Colonic mucosa (tissue), 4 donors: ENCODE measurements around the gene ITSN1. TPM values are rescaled to one million over a fixed set of nuclear protein-coding genes. Genes with fewer than 3 reads are reported as not detected.
"Not testable (repeated sequence)": the region's sequence is repeated elsewhere in the genome, so short reads cannot be mapped to it uniquely, and the experiment has no call there.

ENCODE experiments used
- DNase-seq: peaks from one replicate; pipeline ENCODE4 v3.0.0-alpha.2; 2020
- H3K27ac ChIP-seq: fragments of 200-600 bp; one replicate; pipeline ENCODE4 v1.8.0; 2021
- H3K27me3 ChIP-seq: fragments of 200-600 bp; one replicate; pipeline ENCODE4 v1.8.0; 2021
- H3K36me3 ChIP-seq: fragments of 200-600 bp; one replicate; pipeline ENCODE4 v1.8.0; 2021
- H3K4me1 ChIP-seq: fragments of 200-600 bp; one replicate; pipeline ENCODE4 v1.8.0; 2021; ENCODE audit warnings: mild to moderate bottlenecking
- H3K4me3 ChIP-seq: fragments of 200-600 bp; one replicate; pipeline ENCODE4 v1.8.0; 2021
- H3K9ac ChIP-seq, 2 donors: one replicate each; pipeline ENCODE4 v1.7.0; 2013; ENCODE audit warnings: control low read depth in 2 of 2, low read depth in 2 of 2, low read length in 2 of 2
- H3K9me3 ChIP-seq: fragments of 200-600 bp; one replicate; pipeline ENCODE4 v1.8.0; 2021
- intact Hi-C: fragments of 100-400 bp; cut with DNase I; formaldehyde crosslinking; loops from one replicate; pipeline ENCODE4 v1.14.1; 2022
- total RNA-seq, 2 donors: library from RNA; stranded (reverse); fragmentation: NEBNext Ultra II Directional in 1 of 2; extraction: Animal tissue kit (Norgen Biotek cat#: 25700) in 1 of 2; gene quantifications; one replicate each; pipeline ENCODE4 v1.2.1, GENCODE V29; 2021
- TF ChIP-seq, protein P1 (sequence below): fragments of 200-600 bp; IDR thresholded peaks from one replicate; pipeline ENCODE4 v1.8.0; 2022; ENCODE audit warnings: antibody characterized with exemption, mild to moderate bottlenecking
- donor health status: healthy.
- donor health status: DM: no; HTN: no; CAD: no.
- donor health status: DM: no; HTN: no; CAD: no.

The ITSN1 gene
- total RNA-seq, 2 donors from 2014 or later = 22.4 to 28.3 TPM

DNA sequence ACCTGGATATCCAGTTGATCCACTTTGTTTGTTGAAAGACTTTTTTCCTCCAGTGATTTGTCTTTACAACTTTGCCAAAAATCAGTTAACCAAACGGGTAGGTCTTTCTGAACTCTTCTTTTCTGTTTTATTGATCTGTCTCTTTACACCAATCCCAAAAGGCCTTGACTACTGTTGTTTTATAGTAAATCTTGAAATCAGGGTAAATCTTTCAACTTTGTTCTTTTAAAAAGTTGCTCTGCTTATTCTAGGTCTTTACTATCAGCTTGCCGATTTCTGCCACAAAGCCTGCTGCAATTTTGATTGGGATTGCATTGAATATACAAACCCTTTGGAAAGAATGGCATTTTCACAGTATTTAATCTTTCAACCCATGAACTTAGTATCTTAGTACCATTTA is 66.6 kb downstream of the ITSN1 start:
- Histone ChIP-seq H3K4me3 (no peak overlapping the region), H3K36me3 (no peaks in the 10 kb centered on the region), H3K9ac (no peak overlapping the region), H3K9me3 (no peaks in the 10 kb centered on the region), H3K4me1 (no peaks in the 10 kb centered on the region), H3K27ac (no peak overlapping the region), H3K27me3 (no peaks in the 10 kb centered on the region)
- TF ChIP-seq, protein P1, sequence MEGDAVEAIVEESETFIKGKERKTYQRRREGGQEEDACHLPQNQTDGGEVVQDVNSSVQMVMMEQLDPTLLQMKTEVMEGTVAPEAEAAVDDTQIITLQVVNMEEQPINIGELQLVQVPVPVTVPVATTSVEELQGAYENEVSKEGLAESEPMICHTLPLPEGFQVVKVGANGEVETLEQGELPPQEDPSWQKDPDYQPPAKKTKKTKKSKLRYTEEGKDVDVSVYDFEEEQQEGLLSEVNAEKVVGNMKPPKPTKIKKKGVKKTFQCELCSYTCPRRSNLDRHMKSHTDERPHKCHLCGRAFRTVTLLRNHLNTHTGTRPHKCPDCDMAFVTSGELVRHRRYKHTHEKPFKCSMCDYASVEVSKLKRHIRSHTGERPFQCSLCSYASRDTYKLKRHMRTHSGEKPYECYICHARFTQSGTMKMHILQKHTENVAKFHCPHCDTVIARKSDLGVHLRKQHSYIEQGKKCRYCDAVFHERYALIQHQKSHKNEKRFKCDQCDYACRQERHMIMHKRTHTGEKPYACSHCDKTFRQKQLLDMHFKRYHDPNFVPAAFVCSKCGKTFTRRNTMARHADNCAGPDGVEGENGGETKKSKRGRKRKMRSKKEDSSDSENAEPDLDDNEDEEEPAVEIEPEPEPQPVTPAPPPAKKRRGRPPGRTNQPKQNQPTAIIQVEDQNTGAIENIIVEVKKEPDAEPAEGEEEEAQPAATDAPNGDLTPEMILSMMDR = no peak
- DNase-seq = no peak
- intact Hi-C loops = no loop called here

DNA sequence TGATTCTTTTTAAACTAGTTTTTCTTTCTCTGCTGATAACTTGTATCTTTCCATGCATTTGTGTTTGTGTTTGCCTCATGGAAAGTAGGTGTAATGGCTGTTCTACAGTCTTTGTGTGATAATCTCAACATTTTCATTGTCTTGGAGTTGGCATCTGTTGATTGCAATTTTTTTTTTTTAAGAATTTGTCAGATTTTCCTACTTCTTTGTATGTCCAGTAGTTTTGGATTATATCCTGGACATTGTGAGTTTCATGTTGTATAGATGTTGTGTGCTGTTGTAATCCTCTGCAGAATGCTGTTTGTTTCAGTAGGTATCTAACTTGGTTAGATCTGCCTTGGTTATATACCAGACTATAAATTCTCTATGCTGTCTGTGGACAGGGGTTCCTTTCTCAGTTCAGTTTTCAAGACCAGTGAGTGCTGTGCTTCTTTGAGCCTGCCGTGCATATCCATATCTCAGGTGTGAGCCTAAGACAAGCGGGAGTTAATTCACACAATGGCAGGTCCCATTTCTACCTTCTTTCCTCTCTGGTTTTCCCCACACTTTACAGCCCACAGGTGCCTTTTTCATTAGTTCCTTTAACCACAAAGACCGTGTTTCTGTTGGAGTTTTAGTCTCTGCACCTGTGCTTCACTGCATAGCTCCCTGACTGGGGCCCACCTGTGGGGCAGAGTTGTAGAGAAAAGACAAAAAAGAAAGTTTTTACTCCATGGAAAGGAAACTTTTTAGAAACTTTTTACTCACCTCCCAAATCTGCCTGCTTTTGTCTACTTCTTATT is 69.9 kb downstream of the ITSN1 start:
- no peaks in the 10 kb centered on the region for H3K27me3 ChIP-seq
- TF ChIP-seq, protein P1 = no peak
- H3K4me3 ChIP-seq = no peak overlapping the region
- H3K4me1 ChIP-seq = no peaks in the 10 kb centered on the region
- H3K36me3 ChIP-seq = no peaks in the 10 kb centered on the region
- no peaks in the 10 kb centered on the region for H3K9me3 ChIP-seq
- DNase-seq = no peak
- H3K9ac ChIP-seq = no peak overlapping the region
- intact Hi-C loops = no loop called here
- H3K27ac ChIP-seq = no peak overlapping the region

DNA sequence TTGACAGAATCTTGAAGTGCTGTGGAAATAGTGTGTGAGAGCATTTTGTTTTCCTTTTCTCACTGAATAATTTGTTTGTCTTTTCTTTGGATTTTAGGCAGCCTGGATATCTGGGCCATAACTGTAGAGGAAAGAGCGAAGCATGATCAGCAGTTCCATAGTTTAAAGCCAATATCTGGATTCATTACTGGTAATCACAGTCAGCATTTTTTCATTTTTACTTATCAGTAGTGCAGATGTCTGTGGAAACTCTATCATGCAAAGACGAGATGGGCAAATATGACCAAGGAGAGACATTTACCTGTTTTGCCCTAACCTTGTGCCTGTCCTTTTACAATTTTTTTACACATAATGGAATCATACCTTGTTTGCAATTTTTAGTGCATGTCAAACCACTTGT is 78.8 kb downstream of the ITSN1 start:
- no peaks in the 10 kb centered on the region for H3K27me3 ChIP-seq
- H3K4me3 ChIP-seq = no peak overlapping the region
- intact Hi-C loops = no loop called here
- no peaks in the 10 kb centered on the region for H3K9me3 ChIP-seq
- H3K9ac ChIP-seq = no peak overlapping the region
- H3K4me1 ChIP-seq = no peaks in the 10 kb centered on the region
- TF ChIP-seq, protein P1 = no peak
- no peaks in the 10 kb centered on the region for H3K36me3 ChIP-seq
- DNase-seq = no peak
- H3K27ac ChIP-seq = no peak overlapping the region

DNA sequence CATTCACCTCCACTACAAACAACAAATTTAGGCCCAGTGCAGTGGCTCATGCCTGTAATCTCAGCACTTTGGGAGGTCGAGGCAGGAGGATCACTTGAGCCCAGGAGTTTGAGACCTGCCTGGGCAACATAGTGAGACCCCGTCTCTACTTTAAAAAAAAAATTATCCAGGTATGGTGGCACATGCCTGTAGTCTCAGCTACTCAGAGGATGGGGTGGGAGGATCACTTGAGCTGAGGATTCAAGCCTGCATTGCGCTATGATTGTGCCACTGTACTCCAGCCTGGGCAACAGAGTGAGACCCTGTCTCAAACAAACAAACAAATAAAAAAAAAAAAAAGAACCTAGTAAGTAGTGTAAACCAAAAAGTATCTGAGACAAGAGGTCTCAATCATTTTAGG is 86.8 kb downstream of the ITSN1 start:
- H3K36me3 ChIP-seq, H3K4me1 ChIP-seq, H3K27ac ChIP-seq, H3K9ac ChIP-seq, H3K9me3 ChIP-seq, H3K4me3 ChIP-seq, H3K27me3 ChIP-seq, intact Hi-C loops, DNase-seq: not testable (repeated sequence)

DNA sequence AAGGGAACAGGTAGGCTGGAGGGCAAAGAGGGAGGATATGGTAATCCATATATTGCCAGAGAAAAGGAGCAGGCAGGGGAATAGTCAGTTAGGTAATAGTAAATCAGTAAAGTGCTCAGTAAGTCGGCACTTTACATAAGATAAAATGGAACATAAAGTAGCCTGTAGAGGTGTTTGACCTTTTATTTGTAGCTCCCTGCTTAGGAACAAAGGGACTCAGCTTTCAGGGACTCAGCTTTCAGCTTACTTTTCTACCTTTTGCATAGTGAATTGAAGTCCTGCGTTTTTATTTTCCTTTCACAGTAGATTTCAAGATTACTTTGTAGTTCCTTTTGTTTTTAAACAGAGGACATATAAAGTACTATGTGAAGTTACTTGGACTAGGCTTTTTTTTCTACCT is 87.3 kb downstream of the ITSN1 start:
- Histone ChIP-seq H3K27ac (no peak overlapping the region), H3K4me1 (no peaks in the 10 kb centered on the region), H3K9me3 (no peaks in the 10 kb centered on the region), H3K36me3 (no peaks in the 10 kb centered on the region), H3K27me3 (no peaks in the 10 kb centered on the region), H3K4me3 (no peak overlapping the region), H3K9ac (no peak overlapping the region)
- no peak for DNase-seq
- TF ChIP-seq, protein P1 = no peak
- intact Hi-C loops = no loop called here

DNA sequence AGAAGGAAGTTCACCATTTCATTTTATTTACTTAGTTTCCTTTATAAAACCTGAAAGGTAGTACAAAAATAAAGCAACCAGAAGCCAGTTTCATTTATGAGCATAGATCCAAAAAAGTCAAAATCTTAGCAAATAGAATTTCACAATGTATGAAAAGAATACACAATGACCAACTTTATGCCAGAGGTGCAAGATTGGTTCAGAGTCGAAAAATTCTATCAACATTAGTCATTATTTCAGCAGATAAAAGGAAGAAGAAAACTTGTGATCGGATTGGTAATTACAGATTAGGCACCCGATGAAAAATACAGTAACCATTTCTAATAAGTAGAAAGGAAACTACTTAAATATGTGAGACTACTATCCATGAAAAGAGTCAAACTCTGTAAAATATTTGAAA is 89.1 kb downstream of the ITSN1 start:
- H3K9ac ChIP-seq = no peak overlapping the region
- H3K27me3 ChIP-seq = no peaks in the 10 kb centered on the region
- H3K4me1 ChIP-seq = no peaks in the 10 kb centered on the region
- no peak overlapping the region for H3K27ac ChIP-seq
- H3K9me3 ChIP-seq = no peaks in the 10 kb centered on the region
- intact Hi-C loops = no loop called here
- H3K36me3 ChIP-seq = no peaks in the 10 kb centered on the region
- TF ChIP-seq, protein P1 = no peak
- DNase-seq = no peak
- H3K4me3 ChIP-seq = no peak overlapping the region
